Uterus (tissue), 2 donors: ENCODE results near the gene GMPR.

Source experiments
- CTCF ChIP-seq, 4 experiments: fragments of 200-600 bp in 2 of 4; fragments of 450-650 bp in 2 of 4; sonication (generic) in 2 of 4; IDR thresholded peaks; one replicate each; pipeline ENCODE4 v1.5.1; 2016 to 2019; ENCODE audit warnings: antibody characterized with exemption in 4 of 4, mild to moderate bottlenecking in 2 of 4, moderate library complexity in 1 of 4
- POLR2A ChIP-seq, 2 donors: fragments of 450-650 bp; IDR thresholded peaks; one replicate each; pipeline ENCODE4 v1.6.1; 2016; ENCODE audit warnings: antibody characterized with exemption in 2 of 2, mild to moderate bottlenecking in 1 of 2, moderate library complexity in 1 of 2

- no peak for TF ChIP-seq CTCF (IDR thresholded peaks at IDR 0.05)
- no peak for TF ChIP-seq POLR2A (IDR thresholded peaks at IDR 0.05)
Observed at GRCh38 chr6:16244869-16245451, 6.6 kb downstream of the GMPR start.
